Vagina (tissue), 2 donors: Measurements from ENCODE around the gene ITIH5. TPM values are rescaled to one million over a fixed set of nuclear protein-coding genes. Genes with fewer than 3 reads are reported as not detected.

ENCODE experiments used
- DNase-seq, 2 donors: peaks; one replicate each; pipeline ENCODE4 v3.0.0-alpha.2; 2017; ENCODE audit errors: extremely low spot score in 2 of 2
- H3K27ac ChIP-seq: fragments of 200-600 bp; sonication (generic); one replicate; pipeline ENCODE4 v1.5.1; 2019
- H3K27me3 ChIP-seq: fragments of 200-600 bp; sonication (generic); one replicate; pipeline ENCODE4 v1.5.1; 2019
- H3K36me3 ChIP-seq, 2 donors: fragments of 200-600 bp; sonication (generic); one replicate each; pipeline ENCODE4 v1.5.1; 2017 to 2019
- H3K4me1 ChIP-seq: fragments of 200-600 bp; sonication (generic); one replicate; pipeline ENCODE4 v1.5.1; 2019
- H3K4me3 ChIP-seq, 2 donors: fragments of 200-600 bp; sonication (generic); 1 replicate in 1 of 2; 2 replicates in 1 of 2; pipeline ENCODE4 v1.5.1; 2016 to 2019
- H3K9me3 ChIP-seq: fragments of 200-600 bp; sonication (generic); one replicate; pipeline ENCODE4 v1.5.1; 2019
- CTCF ChIP-seq, 3 experiments: fragments of 450-650 bp in 2 of 3; fragments of 200-600 bp in 1 of 3; sonication (generic) in 1 of 3; IDR thresholded peaks; one replicate each; pipeline ENCODE4 v1.5.1; 2017 to 2019; ENCODE audit warnings: antibody characterized with exemption in 3 of 3, mild to moderate bottlenecking in 2 of 3, moderate library complexity in 2 of 3
- POLR2A ChIP-seq, 2 donors: fragments of 450-650 bp; IDR thresholded peaks; one replicate each; pipeline ENCODE4 v1.6.1; 2017; ENCODE audit warnings: antibody characterized with exemption in 2 of 2, mild to moderate bottlenecking in 2 of 2, moderate library complexity in 2 of 2
- POLR2AphosphoS5 ChIP-seq, 2 donors: sonication (generic); formaldehyde crosslinking; IDR thresholded peaks; one replicate each; pipeline ENCODE4 v1.9.0; 2017; ENCODE audit warnings: antibody characterized with exemption in 2 of 2, mild to moderate bottlenecking in 2 of 2, low read depth in 1 of 2; ENCODE audit not compliant: insufficient read depth in 1 of 2
- intact Hi-C: fragments of 100-400 bp; cut with DNase I; formaldehyde crosslinking; loops from one replicate; pipeline ENCODE4 v1.15.1; 2023
- total RNA-seq: library from RNA; depleted of rRNA; stranded (reverse); fragments of >200 nt; gene quantifications from one replicate; pipeline ENCODE4 v1.2.3, GENCODE V29; 2016

The ITIH5 gene
- total RNA-seq, 1 donor from 2014 or later, result 20.4 TPM

- DNase-seq, result no peak
- Histone ChIP-seq H3K36me3 (no peaks in the 10 kb centered on the region), H3K4me3 (no peak overlapping the region), H3K27ac (no peak overlapping the region), H3K9me3 (no peaks in the 10 kb centered on the region), H3K27me3 (no peaks in the 10 kb centered on the region), H3K4me1 (peaks cover 8% of the 10 kb centered on the region)
- TF ChIP-seq POLR2A (IDR thresholded peaks at IDR 0.05), result no peak
- no peak for TF ChIP-seq CTCF (IDR thresholded peaks at IDR 0.05)
- TF ChIP-seq POLR2AphosphoS5 (IDR thresholded peaks at IDR 0.05; ENCODE audit: insufficient read depth in 1 of 2, low read depth in 1 of 2), result peak in 1 of 2 donors; percentile 39
- intact Hi-C loops, result no loop called here
Observed at GRCh38 chr10:7541137-7542087, 125.4 kb downstream of the ITIH5 start.

- Histone ChIP-seq H3K4me3 (no peak overlapping the region), H3K4me1 (peaks cover 8% of the 10 kb centered on the region), H3K27ac (no peak overlapping the region), H3K9me3 (no peaks in the 10 kb centered on the region), H3K36me3 (no peaks in the 10 kb centered on the region), H3K27me3 (no peaks in the 10 kb centered on the region)
- TF ChIP-seq POLR2A (IDR thresholded peaks at IDR 0.05) (no peak), CTCF (IDR thresholded peaks at IDR 0.05) (no peak), POLR2AphosphoS5 (IDR thresholded peaks at IDR 0.05; ENCODE audit: insufficient read depth in 1 of 2, low read depth in 1 of 2) (no peak)
- intact Hi-C loops, result no loop called here
- DNase-seq, result no peak
Observed at GRCh38 chr10:7538970-7539654, 127.7 kb downstream of the ITIH5 start.

GRCh38 chr10:7537126-7537525 lies 129.6 kb downstream of the ITIH5 start:
- intact Hi-C loops, result no loop called here
- Histone ChIP-seq H3K4me3 (no peak overlapping the region), H3K9me3 (no peaks in the 10 kb centered on the region), H3K27me3 (no peaks in the 10 kb centered on the region), H3K4me1 (peaks cover 8% of the 10 kb centered on the region), H3K27ac (no peak overlapping the region), H3K36me3 (no peaks in the 10 kb centered on the region)
- no peak for DNase-seq
- no peak for TF ChIP-seq CTCF (IDR thresholded peaks at IDR 0.05)
- no peak for TF ChIP-seq POLR2A (IDR thresholded peaks at IDR 0.05)
- no peak for TF ChIP-seq POLR2AphosphoS5 (IDR thresholded peaks at IDR 0.05; ENCODE audit: insufficient read depth in 1 of 2, low read depth in 1 of 2)

- intact Hi-C loops, result no loop called here
- H3K9me3 ChIP-seq, result no peaks in the 10 kb centered on the region
- DNase-seq, result no peak
- TF ChIP-seq POLR2AphosphoS5 (IDR thresholded peaks at IDR 0.05; ENCODE audit: insufficient read depth in 1 of 2, low read depth in 1 of 2), result no peak
- no peak for TF ChIP-seq CTCF (IDR thresholded peaks at IDR 0.05)
- TF ChIP-seq POLR2A (IDR thresholded peaks at IDR 0.05), result no peak
- H3K4me1 ChIP-seq, result no peaks in the 10 kb centered on the region
- H3K4me3 ChIP-seq, result no peak overlapping the region
- H3K36me3 ChIP-seq, result no peaks in the 10 kb centered on the region
- H3K27ac ChIP-seq, result no peak overlapping the region
- H3K27me3 ChIP-seq, result no peaks in the 10 kb centered on the region
Observed at GRCh38 chr10:7534480-7534852, 132.3 kb downstream of the ITIH5 start.
